ENCODE measurements around the gene ADGRL3.
A peak's percentile ranks its signal among the peaks of the same experiment; 100 is the strongest.

The ADGRL3 gene

DNA sequence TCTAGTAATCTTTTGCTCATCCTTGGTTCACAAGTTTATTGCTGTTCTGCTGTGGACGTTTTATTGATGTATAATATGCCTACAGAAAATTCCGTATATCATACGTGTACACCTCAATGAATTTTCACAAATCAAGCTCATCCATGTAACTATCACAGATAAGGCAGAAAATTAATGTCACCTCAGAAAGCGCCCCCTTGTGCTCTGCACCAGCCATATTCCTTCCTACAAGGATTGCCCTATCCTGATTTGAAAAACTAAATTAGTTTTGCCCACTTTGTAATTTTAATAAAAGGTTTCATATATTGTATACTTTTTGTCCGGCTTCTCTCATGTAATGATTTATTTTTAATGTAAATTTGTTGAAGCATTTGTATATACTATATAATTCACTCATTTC is 390.8 kb downstream of the ADGRL3 start:
- TF ChIP-seq, protein P1, sequence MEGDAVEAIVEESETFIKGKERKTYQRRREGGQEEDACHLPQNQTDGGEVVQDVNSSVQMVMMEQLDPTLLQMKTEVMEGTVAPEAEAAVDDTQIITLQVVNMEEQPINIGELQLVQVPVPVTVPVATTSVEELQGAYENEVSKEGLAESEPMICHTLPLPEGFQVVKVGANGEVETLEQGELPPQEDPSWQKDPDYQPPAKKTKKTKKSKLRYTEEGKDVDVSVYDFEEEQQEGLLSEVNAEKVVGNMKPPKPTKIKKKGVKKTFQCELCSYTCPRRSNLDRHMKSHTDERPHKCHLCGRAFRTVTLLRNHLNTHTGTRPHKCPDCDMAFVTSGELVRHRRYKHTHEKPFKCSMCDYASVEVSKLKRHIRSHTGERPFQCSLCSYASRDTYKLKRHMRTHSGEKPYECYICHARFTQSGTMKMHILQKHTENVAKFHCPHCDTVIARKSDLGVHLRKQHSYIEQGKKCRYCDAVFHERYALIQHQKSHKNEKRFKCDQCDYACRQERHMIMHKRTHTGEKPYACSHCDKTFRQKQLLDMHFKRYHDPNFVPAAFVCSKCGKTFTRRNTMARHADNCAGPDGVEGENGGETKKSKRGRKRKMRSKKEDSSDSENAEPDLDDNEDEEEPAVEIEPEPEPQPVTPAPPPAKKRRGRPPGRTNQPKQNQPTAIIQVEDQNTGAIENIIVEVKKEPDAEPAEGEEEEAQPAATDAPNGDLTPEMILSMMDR (IDR thresholded peaks at IDR 0.05; ENCODE audit: low read depth, low read length): 0 out of 2 replicates have a peak, but pooled peaks have one; percentile 30
- no peak for TF ChIP-seq EZH2phosphoT487 (IDR thresholded peaks at IDR 0.05; ENCODE audit: low read depth)
- H3K79me2 ChIP-seq (ENCODE audit: low read length): no peaks in the 10 kb centered on the region
- no peak overlapping the region for H3K4me2 ChIP-seq (ENCODE audit: low read length)
- H3K4me3 ChIP-seq (ENCODE audit: low read length): no peak overlapping the region
- H3K9me3 ChIP-seq (ENCODE audit: insufficient read depth, low read length): no peaks in the 10 kb centered on the region
- no peak overlapping the region for H2AFZ ChIP-seq (ENCODE audit: low read depth, low read length)
- no peaks in the 10 kb centered on the region for H3K27me3 ChIP-seq (ENCODE audit: low read depth, low read length)
- no peak overlapping the region for H3K27ac ChIP-seq (ENCODE audit: low read length)
- no peaks in the 10 kb centered on the region for H3K4me1 ChIP-seq (ENCODE audit: low read length)
- no peaks in the 10 kb centered on the region for H4K20me1 ChIP-seq (ENCODE audit: insufficient read depth, low read length)
- H3K36me3 ChIP-seq (replicated peaks; ENCODE audit: low read depth, low read length): no peaks in the 10 kb centered on the region
- H3K9ac ChIP-seq (ENCODE audit: low read length): no peak overlapping the region

DNA sequence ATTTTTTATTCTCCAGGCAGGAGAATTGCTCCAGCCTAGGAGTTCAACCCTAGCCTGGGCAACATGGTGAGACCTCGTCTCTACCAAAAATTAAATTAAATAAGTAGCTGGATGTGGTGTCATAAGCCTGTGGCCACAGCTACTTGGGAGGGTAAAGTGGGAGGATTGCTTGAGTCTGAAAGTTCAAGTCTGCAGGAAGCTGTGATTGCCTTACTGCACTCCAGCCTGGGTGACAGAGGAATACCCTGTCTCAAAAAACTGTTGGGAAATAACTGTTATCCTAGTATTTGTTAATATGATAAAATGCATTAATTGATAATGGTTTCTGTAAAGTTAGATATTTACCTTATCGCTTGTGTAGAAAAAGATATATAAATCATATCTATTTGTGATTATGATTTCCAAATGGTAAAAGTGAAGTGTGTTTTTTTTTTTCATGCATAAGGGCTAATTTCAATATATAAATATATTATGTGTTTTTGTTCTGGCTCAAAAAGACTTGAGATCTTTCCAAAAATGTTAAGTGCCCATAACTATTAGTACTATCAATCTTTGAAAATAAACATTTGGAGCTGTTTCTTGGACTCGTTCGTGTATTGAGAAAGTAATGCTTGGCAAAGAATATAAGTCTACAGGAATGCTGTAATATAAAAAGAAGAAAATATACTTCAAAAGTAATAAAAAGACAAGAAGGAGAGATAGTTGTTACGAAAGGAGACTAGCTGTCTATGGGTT is 396.6 kb downstream of the ADGRL3 start:
- no peak overlapping the region for H3K9ac ChIP-seq (ENCODE audit: low read length)
- no peak overlapping the region for H2AFZ ChIP-seq (ENCODE audit: low read depth, low read length)
- H3K4me1 ChIP-seq (ENCODE audit: low read length): no peaks in the 10 kb centered on the region
- no peaks in the 10 kb centered on the region for H3K79me2 ChIP-seq (ENCODE audit: low read length)
- no peaks in the 10 kb centered on the region for H4K20me1 ChIP-seq (ENCODE audit: insufficient read depth, low read length)
- H3K36me3 ChIP-seq (replicated peaks; ENCODE audit: low read depth, low read length): no peaks in the 10 kb centered on the region
- H3K27ac ChIP-seq (ENCODE audit: low read length): no peak overlapping the region
- no peaks in the 10 kb centered on the region for H3K9me3 ChIP-seq (ENCODE audit: insufficient read depth, low read length)
- no peak overlapping the region for H3K4me2 ChIP-seq (ENCODE audit: low read length)
- TF ChIP-seq, protein P1 (IDR thresholded peaks at IDR 0.05; ENCODE audit: low read depth, low read length): no peak
- H3K27me3 ChIP-seq (ENCODE audit: low read depth, low read length): no peaks in the 10 kb centered on the region
- H3K4me3 ChIP-seq (ENCODE audit: low read length): no peak overlapping the region

DNA sequence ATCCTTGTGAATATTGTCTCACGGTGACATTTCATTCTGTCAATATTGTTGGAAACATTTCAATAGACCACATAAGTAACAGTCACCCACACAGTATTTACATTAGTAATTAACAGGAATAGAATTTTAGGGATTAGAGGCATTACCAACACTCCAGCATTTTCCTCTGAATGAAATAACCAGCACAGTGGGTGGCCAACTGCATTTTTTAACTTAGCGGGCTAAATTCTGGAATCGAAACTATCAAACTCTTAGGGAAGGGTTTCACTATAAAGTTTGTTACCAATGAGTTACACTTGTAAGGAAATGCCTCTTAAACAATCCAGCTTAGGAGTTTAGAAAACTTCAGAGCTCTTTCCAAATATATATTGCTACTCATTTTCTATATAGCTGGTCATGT is 403.0 kb downstream of the ADGRL3 start:
- Histone ChIP-seq H3K4me3 (ENCODE audit: low read length) (no peak overlapping the region), H3K4me1 (ENCODE audit: low read length) (peaks cover 15% of the 10 kb centered on the region), H3K36me3 (replicated peaks; ENCODE audit: low read depth, low read length) (no peaks in the 10 kb centered on the region), H3K27me3 (ENCODE audit: low read depth, low read length) (no peaks in the 10 kb centered on the region), H3K9ac (ENCODE audit: low read length) (no peak overlapping the region), H2AFZ (ENCODE audit: low read depth, low read length) (no peak overlapping the region), H3K27ac (ENCODE audit: low read length) (no peak overlapping the region), H3K4me2 (ENCODE audit: low read length) (no peak overlapping the region), H4K20me1 (ENCODE audit: insufficient read depth, low read length) (no peaks in the 10 kb centered on the region), H3K79me2 (ENCODE audit: low read length) (no peaks in the 10 kb centered on the region), H3K9me3 (ENCODE audit: insufficient read depth, low read length) (no peaks in the 10 kb centered on the region)
- TF ChIP-seq EZH2phosphoT487 (IDR thresholded peaks at IDR 0.05; ENCODE audit: low read depth): no peak
- TF ChIP-seq, protein P1 (IDR thresholded peaks at IDR 0.05; ENCODE audit: low read depth, low read length): no peak

DNA sequence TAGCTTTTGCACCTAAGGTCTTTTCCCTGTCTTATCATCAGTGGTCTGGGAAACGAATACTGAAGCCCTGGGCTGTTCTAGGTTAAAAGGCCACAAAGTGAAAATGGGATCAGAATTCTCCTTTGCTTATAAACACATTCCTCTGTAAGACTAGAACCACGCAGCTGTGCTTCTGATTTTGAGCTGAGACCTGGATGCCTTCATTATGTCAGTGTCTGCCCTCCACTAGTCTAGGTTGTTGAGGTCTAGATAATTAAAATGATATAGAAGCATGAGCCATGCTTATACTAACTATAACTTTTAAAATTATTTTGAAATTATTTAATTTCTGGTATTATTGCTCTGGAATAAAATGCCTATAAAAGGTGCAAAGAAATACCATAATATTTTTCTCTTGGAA is 403.9 kb downstream of the ADGRL3 start:
- Histone ChIP-seq H4K20me1 (ENCODE audit: insufficient read depth, low read length) (no peaks in the 10 kb centered on the region), H3K79me2 (ENCODE audit: low read length) (no peaks in the 10 kb centered on the region), H3K36me3 (replicated peaks; ENCODE audit: low read depth, low read length) (no peaks in the 10 kb centered on the region), H3K4me1 (ENCODE audit: low read length) (peaks cover 15% of the 10 kb centered on the region), H3K4me2 (ENCODE audit: low read length) (no peak overlapping the region), H3K9ac (ENCODE audit: low read length) (no peak overlapping the region), H3K27me3 (ENCODE audit: low read depth, low read length) (no peaks in the 10 kb centered on the region), H2AFZ (ENCODE audit: low read depth, low read length) (no peak overlapping the region), H3K9me3 (ENCODE audit: insufficient read depth, low read length) (no peaks in the 10 kb centered on the region), H3K27ac (ENCODE audit: low read length) (no peak overlapping the region), H3K4me3 (ENCODE audit: low read length) (no peak overlapping the region)
- TF ChIP-seq EZH2phosphoT487 (IDR thresholded peaks at IDR 0.05; ENCODE audit: low read depth): no peak
- TF ChIP-seq, protein P1 (IDR thresholded peaks at IDR 0.05; ENCODE audit: low read depth, low read length): no peak

All from OCI-LY3 (cell line).